MG63 (cell line): ENCODE results near the gene PXYLP1. TPM values are rescaled to one million over a fixed set of nuclear protein-coding genes. Genes with fewer than 3 reads are reported as not detected.
A peak's percentile ranks its signal among the peaks of the same experiment; 100 is the strongest.

Experiments used
- DNase-seq: peaks from one replicate; pipeline ENCODE4 v3.0.0-alpha.2; 2020
- H3K27me3 ChIP-seq: fragments of 250-450 bp; sonication (Bioruptor Pico); 2 replicates; pipeline ENCODE4 v1.5.1; 2020; ENCODE audit warnings: mild to moderate bottlenecking, moderate library complexity
- H3K36me3 ChIP-seq: fragments of 250-450 bp; sonication (Bioruptor Pico); 2 replicates; pipeline ENCODE4 v1.5.1; 2020; ENCODE audit warnings: mild to moderate bottlenecking, moderate library complexity
- H3K4me3 ChIP-seq: fragments of 250-450 bp; sonication (Bioruptor Pico); 2 replicates; pipeline ENCODE4 v1.5.1; 2020; ENCODE audit warnings: mild to moderate bottlenecking, moderate library complexity
- H3K9me3 ChIP-seq: fragments of 250-450 bp; sonication (Bioruptor Pico); 2 replicates; pipeline ENCODE4 v1.5.1; 2020; ENCODE audit warnings: mild to moderate bottlenecking, moderate library complexity
- total RNA-seq: library from RNA; depleted of rRNA; stranded (reverse); fragments of >200 nt; shearing (Covaris generic); gene quantifications from 2 replicates; pipeline ENCODE4 v1.2.3, GENCODE V29; 2014; ENCODE audit warnings: low replicate concordance

Gene PXYLP1
- total RNA-seq, 1 experiment from 2014 or later: 39.1 TPM

- H3K27me3 ChIP-seq: no peaks in the 10 kb centered on the region; the same call in 1 of the 2 replicates
- no peak for DNase-seq
- H3K9me3 ChIP-seq: peaks cover 9% of the 10 kb centered on the region
- H3K4me3 ChIP-seq: no peak overlapping the region
- no peaks in the 10 kb centered on the region for H3K36me3 ChIP-seq
Observed at GRCh38 chr3:141218926-141219325, 12.7 kb upstream of the PXYLP1 start.

GRCh38 chr3:141223673-141224166 is 7.9 kb upstream of the PXYLP1 start:
- H3K27me3 ChIP-seq: no peaks in the 10 kb centered on the region
- DNase-seq: no peak

GRCh38 chr3:141225939-141226338 is 5.7 kb upstream of the PXYLP1 start:
- no peak overlapping the region for H3K4me3 ChIP-seq
- H3K36me3 ChIP-seq: no peaks in the 10 kb centered on the region
- DNase-seq: no peak
- peaks cover 16% of the 10 kb centered on the region for H3K9me3 ChIP-seq
- H3K27me3 ChIP-seq: no peaks in the 10 kb centered on the region

More at GRCh38 chr3:141223673-141224166, 7.9 kb upstream of the PXYLP1 start:
- no peaks in the 10 kb centered on the region for H3K36me3 ChIP-seq
- no peak overlapping the region for H3K4me3 ChIP-seq
- peaks cover 16% of the 10 kb centered on the region for H3K9me3 ChIP-seq

GRCh38 chr3:141227216-141227615 is 4.4 kb upstream of the PXYLP1 start:
- Histone ChIP-seq H3K27me3 (no peaks in the 10 kb centered on the region), H3K4me3 (no peak overlapping the region), H3K9me3 (peaks cover 16% of the 10 kb centered on the region), H3K36me3 (no peaks in the 10 kb centered on the region)
- DNase-seq: no peak

- Histone ChIP-seq H3K27me3 (no peaks in the 10 kb centered on the region), H3K36me3 (no peaks in the 10 kb centered on the region), H3K9me3 (peaks cover 16% of the 10 kb centered on the region), H3K4me3 (no peak overlapping the region)
- DNase-seq: no peak
Observed at GRCh38 chr3:141227752-141228151, 3.9 kb upstream of the PXYLP1 start.

GRCh38 chr3:141228395-141228794 is 3.2 kb upstream of the PXYLP1 start:
- Histone ChIP-seq H3K27me3 (no peaks in the 10 kb centered on the region), H3K36me3 (no peaks in the 10 kb centered on the region), H3K4me3 (no peak overlapping the region), H3K9me3 (peaks cover 13% of the 10 kb centered on the region)
- DNase-seq: no peak

GRCh38 chr3:141229132-141229531 is 2.5 kb upstream of the PXYLP1 start:
- Histone ChIP-seq H3K36me3 (no peaks in the 10 kb centered on the region), H3K9me3 (peaks cover 5% of the 10 kb centered on the region), H3K27me3 (no peaks in the 10 kb centered on the region), H3K4me3 (no peak overlapping the region)
- no peak for DNase-seq

GRCh38 chr3:141230293-141230692 is 1.3 kb upstream of the PXYLP1 start:
- Histone ChIP-seq H3K36me3 (peaks cover 8% of the 10 kb centered on the region), H3K4me3 (no peak overlapping the region), H3K27me3 (no peaks in the 10 kb centered on the region), H3K9me3 (peaks cover 1% of the 10 kb centered on the region; the same call in 1 of the 2 replicates)
- DNase-seq: no peak

- peak; percentile 30 for DNase-seq
- Histone ChIP-seq H3K9me3 (no peaks in the 10 kb centered on the region), H3K27me3 (no peaks in the 10 kb centered on the region), H3K36me3 (peaks cover 19% of the 10 kb centered on the region), H3K4me3 (peak overlapping the region; percentile 73)
Observed at GRCh38 chr3:141231952-141232823, 563 bp downstream of the PXYLP1 start.

- no peak overlapping the region for H3K4me3 ChIP-seq
- DNase-seq: no peak
- H3K27me3 ChIP-seq: no peaks in the 10 kb centered on the region
- H3K9me3 ChIP-seq: no peaks in the 10 kb centered on the region
- H3K36me3 ChIP-seq: peaks cover 27% of the 10 kb centered on the region
Observed at GRCh38 chr3:141233457-141234161, 2.0 kb downstream of the PXYLP1 start.

- no peak overlapping the region for H3K4me3 ChIP-seq
- no peaks in the 10 kb centered on the region for H3K27me3 ChIP-seq
- H3K9me3 ChIP-seq: no peaks in the 10 kb centered on the region
- peaks cover 27% of the 10 kb centered on the region for H3K36me3 ChIP-seq
- no peak for DNase-seq
Observed at GRCh38 chr3:141234283-141234682, 2.7 kb downstream of the PXYLP1 start.

- Histone ChIP-seq H3K9me3 (no peaks in the 10 kb centered on the region), H3K27me3 (no peaks in the 10 kb centered on the region), H3K4me3 (no peak overlapping the region), H3K36me3 (peaks cover 27% of the 10 kb centered on the region)
- no peak for DNase-seq
Observed at GRCh38 chr3:141235661-141236171, 4.1 kb downstream of the PXYLP1 start.

- no peak for DNase-seq
- no peaks in the 10 kb centered on the region for H3K9me3 ChIP-seq
- H3K4me3 ChIP-seq: no peak overlapping the region
- H3K36me3 ChIP-seq: peaks cover 27% of the 10 kb centered on the region
- H3K27me3 ChIP-seq: no peaks in the 10 kb centered on the region
Observed at GRCh38 chr3:141236361-141236760, 4.7 kb downstream of the PXYLP1 start.

GRCh38 chr3:141237701-141238521 is 6.3 kb downstream of the PXYLP1 start:
- peak; percentile 42 for DNase-seq
- Histone ChIP-seq H3K36me3 (peaks cover 29% of the 10 kb centered on the region), H3K9me3 (no peaks in the 10 kb centered on the region), H3K27me3 (no peaks in the 10 kb centered on the region), H3K4me3 (no peak overlapping the region)

GRCh38 chr3:141239511-141240281 is 8.1 kb downstream of the PXYLP1 start:
- peak; percentile 47 for DNase-seq
- Histone ChIP-seq H3K9me3 (no peaks in the 10 kb centered on the region), H3K4me3 (no peak overlapping the region), H3K27me3 (no peaks in the 10 kb centered on the region), H3K36me3 (peaks cover 32% of the 10 kb centered on the region)

GRCh38 chr3:141240286-141240685 is 8.7 kb downstream of the PXYLP1 start:
- Histone ChIP-seq H3K9me3 (no peaks in the 10 kb centered on the region), H3K36me3 (peaks cover 28% of the 10 kb centered on the region), H3K4me3 (no peak overlapping the region), H3K27me3 (no peaks in the 10 kb centered on the region)
- peak; percentile 69 for DNase-seq
